Gastrocnemius medialis (tissue), 4 donors: ENCODE data around the gene TGFBR3L. TPM values are rescaled to one million over a fixed set of nuclear protein-coding genes. Genes with fewer than 3 reads are reported as not detected.

ENCODE experiments used
- ATAC-seq, 2 donors: fragments of 150-250 bp; one replicate each; pipeline ENCODE4 v1.9.1; 2016
- DNase-seq, 2 donors: peaks; one replicate each; pipeline ENCODE4 v3.0.0-alpha.2; 2019
- H3K27ac ChIP-seq, 4 donors: fragments of 200-600 bp; sonication (generic); 1 replicate in 1 of 4; 2 replicates in 3 of 4; pipeline ENCODE4 v1.5.1; 2016 to 2018; ENCODE audit warnings: mild to moderate bottlenecking in 2 of 4, moderate library complexity in 1 of 4
- H3K27me3 ChIP-seq, 3 donors: fragments of 200-600 bp; sonication (generic) in 2 of 3; 1 replicate in 1 of 3; 2 replicates in 2 of 3; pipeline versions ENCODE4 v1.5.1 to v1.6.0; 2016 to 2019; ENCODE audit warnings: mild to moderate bottlenecking in 1 of 3, moderate library complexity in 1 of 3
- H3K36me3 ChIP-seq, 2 donors: fragments of 200-600 bp; sonication (generic) in 1 of 2; one replicate each; pipeline ENCODE4 v1.5.1; 2017 to 2018
- H3K4me1 ChIP-seq, 2 donors: fragments of 200-600 bp; sonication (generic) in 1 of 2; one replicate each; pipeline ENCODE4 v1.5.1; 2016 to 2017; ENCODE audit warnings: mild to moderate bottlenecking in 2 of 2
- H3K4me3 ChIP-seq, 4 donors: fragments of 200-600 bp; sonication (generic) in 3 of 4; 1 replicate in 1 of 4; 2 replicates in 3 of 4; pipeline ENCODE4 v1.5.1; 2016 to 2019; ENCODE audit warnings: mild to moderate bottlenecking in 2 of 4
- H3K9me3 ChIP-seq, 3 donors: fragments of 200-600 bp; sonication (generic) in 2 of 3; 1 replicate in 1 of 3; 2 replicates in 2 of 3; pipeline ENCODE4 v1.5.1; 2016 to 2019
- CTCF ChIP-seq, 5 experiments: fragments of 450-650 bp in 3 of 5; fragments of 200-600 bp in 2 of 5; sonication (generic) in 2 of 5; IDR thresholded peaks in 4 of 5; conservative IDR thresholded peaks in 1 of 5; 1 replicate in 4 of 5; 2 replicates in 1 of 5; pipeline ENCODE4 v1.5.1; 2016 to 2019; ENCODE audit warnings: antibody characterized with exemption in 5 of 5, mild to moderate bottlenecking in 3 of 5, moderate library complexity in 3 of 5
- POLR2A ChIP-seq, 2 donors: fragments of 450-650 bp; IDR thresholded peaks; one replicate each; pipeline ENCODE4 v1.6.1; 2017; ENCODE audit warnings: antibody characterized with exemption in 2 of 2, mild to moderate bottlenecking in 2 of 2, moderate library complexity in 2 of 2
- in situ Hi-C, 4 donors: fragments of 200-750 bp; cut with MboI; loops; one replicate each; pipeline versions ENCODE4 v1.15.0 to v1.8.0; 2017; ENCODE audit warnings: low sequenced_read_pairs in 4 of 4
- intact Hi-C: fragments of 100-400 bp; cut with DNase I; formaldehyde crosslinking; loops from one replicate; pipeline ENCODE4 v1.15.1; 2023; ENCODE audit warnings: low total_unique reads
- total RNA-seq, 4 donors: library from RNA; depleted of rRNA; stranded (reverse); fragments of >200 nt; gene quantifications; one replicate each; pipeline versions ENCODE4 v1.1.0 to v1.2.3, GENCODE V29; 2016

The TGFBR3L gene
- total RNA-seq, 4 donors from 2014 or later: 0.62 to 2.6 (median 1.5) TPM; not detected in 1

GRCh38 chr19:7934766-7935165, 20.1 kb downstream of the TGFBR3L start:
- Histone ChIP-seq H3K4me1 (no peaks in the 10 kb centered on the region), H3K27me3 (no peaks in the 10 kb centered on the region), H3K36me3 (peaks cover 0 to 93% of the 10 kb centered on the region in 2 donors), H3K9me3 (no peaks in the 10 kb centered on the region), H3K4me3 (no peak overlapping the region), H3K27ac (no peak overlapping the region)
- intact Hi-C loops (no loop called here), in situ Hi-C loops (no loop called here)
- DNase-seq: no peak
- no peak for ATAC-seq
- no peak for TF ChIP-seq POLR2A (IDR thresholded peaks at IDR 0.05)
- TF ChIP-seq CTCF (IDR thresholded peaks at IDR 0.05 in 4 of 5, conservative IDR thresholded peaks at IDR 0.05 in 1 of 5): no peak

DNA sequence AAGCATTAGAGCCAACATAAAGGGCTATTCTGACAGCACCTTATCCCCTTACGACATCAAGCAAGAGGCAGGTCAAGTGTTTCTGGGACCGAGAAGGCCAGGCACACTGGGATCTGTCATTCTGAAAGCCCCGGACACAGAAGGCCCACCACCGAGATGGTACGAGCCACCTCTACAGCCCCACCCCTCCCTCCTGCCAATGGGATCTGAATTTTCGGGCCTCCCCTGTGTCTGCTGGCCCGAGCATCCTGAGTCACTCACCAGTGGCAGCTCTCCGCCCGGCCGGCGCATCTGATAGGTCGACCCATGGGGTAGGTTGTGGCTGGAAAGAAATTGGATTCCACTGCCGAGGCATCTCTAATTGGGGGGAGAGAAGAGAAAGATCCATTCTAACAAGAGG, 26.2 kb downstream of the TGFBR3L start:
- Histone ChIP-seq H3K27me3 (no peaks in the 10 kb centered on the region), H3K36me3 (peaks cover 0 to 51% of the 10 kb centered on the region in 2 donors), H3K27ac (no peak overlapping the region), H3K4me3 (no peak overlapping the region), H3K4me1 (peaks cover 10 to 19% of the 10 kb centered on the region in 2 donors), H3K9me3 (no peaks in the 10 kb centered on the region)
- no peak for ATAC-seq
- no peak for DNase-seq
- in situ Hi-C loops (loop anchor here (5.0 to 10.0 kb wide), 2 partner anchors 61 to 314 kb away; no protein-coding TSS in a partner anchor), intact Hi-C loops (loop anchor here (10.0 kb wide), 1 partner anchor 894 kb away; the partner anchor contains the start of genes MBD3L1 and ZNF558)
- no peak for TF ChIP-seq POLR2A (IDR thresholded peaks at IDR 0.05)
- TF ChIP-seq CTCF (IDR thresholded peaks at IDR 0.05 in 4 of 5, conservative IDR thresholded peaks at IDR 0.05 in 1 of 5): no peak

DNA sequence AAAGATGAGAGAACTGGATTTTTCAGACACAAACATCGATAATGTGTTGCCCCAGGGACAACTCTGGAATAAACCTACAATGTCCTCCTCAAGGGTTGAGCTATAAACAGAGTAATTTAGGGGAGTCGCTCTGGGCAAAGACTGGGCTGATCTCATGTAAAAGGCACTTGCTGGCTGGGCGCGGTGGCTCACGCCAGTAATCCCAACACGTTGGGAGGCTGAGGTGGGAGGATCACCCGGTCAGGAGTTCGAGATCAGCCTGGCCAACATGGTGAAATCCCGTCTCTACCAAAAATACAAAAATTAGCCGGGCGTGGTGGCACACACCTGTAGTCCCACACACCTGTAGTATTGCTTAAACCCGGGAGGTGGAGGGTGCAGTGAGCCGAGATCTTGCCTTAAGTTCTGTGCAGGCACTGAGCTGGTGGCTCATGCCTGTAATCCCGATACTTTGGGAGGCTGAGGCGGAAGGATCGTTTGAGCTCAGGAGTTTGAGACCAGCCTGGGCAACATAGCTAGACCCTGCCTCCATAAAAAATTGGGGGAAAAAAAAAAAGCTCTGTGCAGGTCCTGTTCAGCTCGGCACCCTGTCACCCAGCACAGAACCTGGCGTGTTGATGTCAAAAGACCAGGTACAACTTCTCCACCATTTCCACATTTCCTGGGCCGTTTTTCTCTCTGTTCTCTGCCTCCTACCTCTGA, 27.4 kb downstream of the TGFBR3L start:
- in situ Hi-C loops: loop anchor here (5.0 to 10.0 kb wide), 2 partner anchors 60 to 313 kb away; no protein-coding TSS in a partner anchor

DNA sequence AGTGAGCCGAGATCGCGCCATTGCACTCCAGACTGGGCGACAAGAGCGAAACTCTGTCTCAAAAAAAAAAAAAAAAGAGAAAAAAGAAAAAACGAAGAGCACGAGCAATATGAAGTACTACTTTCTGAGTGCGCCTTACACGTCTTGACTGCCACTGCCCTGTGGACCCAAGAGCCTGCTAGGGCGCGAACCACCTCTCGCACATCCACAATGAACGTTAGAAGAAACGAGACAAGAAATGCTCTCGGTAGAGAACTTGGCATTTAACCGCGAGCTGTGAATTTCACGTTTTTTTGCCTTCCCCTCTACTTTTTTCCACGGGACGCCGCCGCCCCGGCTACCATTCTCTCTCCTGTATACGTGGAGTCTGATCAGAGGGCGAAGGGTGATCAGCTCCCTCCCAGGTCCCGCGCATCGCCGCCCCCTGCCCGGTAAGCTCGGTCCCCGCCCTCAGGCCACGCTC, 28.4 kb downstream of the TGFBR3L start:
- intact Hi-C loops (loop anchor here (1.0 to 10.0 kb wide), 3 partner anchors 23 to 892 kb away; partner anchors contain the start of genes MAP2K7, MBD3L1, SNAPC2 and ZNF558), in situ Hi-C loops (loop anchor here (5.0 to 10.0 kb wide), 2 partner anchors 59 to 312 kb away; no protein-coding TSS in a partner anchor)
- Histone ChIP-seq H3K27ac (peak overlapping the region; percentile 94 to 100 (median 98)), H3K4me3 (peak overlapping the region; percentile 67 to 97 (median 82)), H3K36me3 (peaks cover 0 to 30% of the 10 kb centered on the region in 2 donors), H3K27me3 (no peaks in the 10 kb centered on the region), H3K4me1 (peaks cover 10 to 19% of the 10 kb centered on the region in 2 donors), H3K9me3 (no peaks in the 10 kb centered on the region)
- no peak for DNase-seq
- TF ChIP-seq POLR2A (IDR thresholded peaks at IDR 0.05) (no peak), CTCF (IDR thresholded peaks at IDR 0.05 in 4 of 5, conservative IDR thresholded peaks at IDR 0.05 in 1 of 5) (no peak)
- no peak for ATAC-seq

More for the DNA sequence above, 27.4 kb downstream of the TGFBR3L start:
- intact Hi-C loops: loop anchor here (10.0 kb wide), 1 partner anchor 893 kb away; the partner anchor contains the start of genes MBD3L1 and ZNF558
- Histone ChIP-seq H3K27me3 (no peaks in the 10 kb centered on the region), H3K4me3 (peak overlapping the region in 3 of 4 donors; percentile 76 to 97 (median 88)), H3K36me3 (peaks cover 0 to 39% of the 10 kb centered on the region in 2 donors), H3K9me3 (no peaks in the 10 kb centered on the region), H3K4me1 (peaks cover 10 to 19% of the 10 kb centered on the region in 2 donors), H3K27ac (peak overlapping the region; percentile 94 to 100 (median 98))
- ATAC-seq: no peak
- TF ChIP-seq CTCF (IDR thresholded peaks at IDR 0.05 in 4 of 5, conservative IDR thresholded peaks at IDR 0.05 in 1 of 5) (no peak), POLR2A (IDR thresholded peaks at IDR 0.05) (no peak)
- DNase-seq: no peak
